ENCODE results near the gene CCDC142.
"Not testable (repeated sequence)": the region's sequence is repeated elsewhere in the genome, so short reads cannot be mapped to it uniquely, and the experiment has no call there.

Gene CCDC142

GRCh38 chr2:74470742-74471141, 12.1 kb downstream of the CCDC142 start:
- not testable (repeated sequence) for DNase-seq

GRCh38 chr2:74464406-74464805, 18.4 kb downstream of the CCDC142 start:
- no peak for DNase-seq

GRCh38 chr2:74462786-74463105, 20.1 kb downstream of the CCDC142 start:
- DNase-seq, result no peak

- DNase-seq, result no peak
These were observed 20.6 kb downstream of the CCDC142 start for GRCh38 chr2:74462054-74462785.

GRCh38 chr2:74461187-74462053, 21.4 kb downstream of the CCDC142 start:
- DNase-seq, result no peak

GRCh38 chr2:74460187-74460586, 22.6 kb downstream of the CCDC142 start:
- DNase-seq, result not testable (repeated sequence)

- not testable (repeated sequence) for DNase-seq
These were observed 23.2 kb downstream of the CCDC142 start for GRCh38 chr2:74459503-74460118.

GRCh38 chr2:74458938-74459363, 23.8 kb downstream of the CCDC142 start:
- DNase-seq, result no peak

GRCh38 chr2:74458132-74458937, 24.5 kb downstream of the CCDC142 start, which contains the start of gene WBP1:
WBP1 (plus strand) TSS chr2:74458438; CDS start chr2:74458603, 165 bp downstream.
- peak; percentile 100 for DNase-seq

- DNase-seq, result no peak
These were observed 25.2 kb downstream of the CCDC142 start for GRCh38 chr2:74457549-74458131.

GRCh38 chr2:74457129-74457548, 25.7 kb downstream of the CCDC142 start:
- DNase-seq, result peak; percentile 43

GRCh38 chr2:74454654-74455511, 27.9 kb downstream of the CCDC142 start, which contains the start of gene INO80B:
INO80B (plus strand) TSS chr2:74455087; CDS start chr2:74455117, 30 bp downstream.
- peak; percentile 98 for DNase-seq

- DNase-seq, result no peak
These were observed 32.1 kb downstream of the CCDC142 start for GRCh38 chr2:74450570-74451190.

GRCh38 chr2:74448771-74449170, 34.0 kb downstream of the CCDC142 start:
- no peak for DNase-seq

GRCh38 chr2:74447230-74447999, 35.4 kb downstream of the CCDC142 start:
- no peak for DNase-seq

GRCh38 chr2:74444498-74445318, 38.1 kb downstream of the CCDC142 start:
- DNase-seq, result no peak

GRCh38 chr2:74442483-74443297, 40.1 kb downstream of the CCDC142 start:
- DNase-seq, result not testable (repeated sequence)

Measured in fibroblast of skin of right biceps (primary cell).